K562 (cell line): ENCODE data around the gene SULT6B1. TPM values are rescaled to one million over a fixed set of nuclear protein-coding genes. Genes with fewer than 3 reads are reported as not detected.
A peak's percentile ranks its signal among the peaks of the same experiment; 100 is the strongest.

Source experiments
- ATAC-seq: fragments of 200-7000 bp; cut with Tn5 transposase; 3 replicates; pipeline ENCODE4 v1.9.1; 2020; ENCODE audit warnings: moderate library complexity
- BruUV-seq: library from RNA; stranded (reverse); fragments of 400-500 nt; replicated peaks from 2 replicates; lab custom pipeline; 2021; lab: Mats Ljungman, UMichigan
- CTCF ChIA-PET: fragments of 300-600 bp; formaldehyde crosslinking; extraction: SDS; loops from one replicate; lab custom pipeline; 2021; ENCODE audit warnings: low intra/inter-chr PET ratio; lab: Yijun Ruan, JAX
- POLR2A ChIA-PET: fragments of 300-600, 350-650 bp; sonication (Branson Sonifier 250); formaldehyde crosslinking; extraction: SDS; loops from one replicate; lab custom pipeline; 2021; ENCODE audit warnings: antibody characterized with exemption, inconsistent platforms; lab: Yijun Ruan, JAX
- DNase-seq, 4 experiments: peaks; one replicate each; pipeline versions ENCODE4 v3.0.0 to v3.0.0-alpha.2; 2011 to 2018; ENCODE audit warnings: low spot score in 3 of 4, mixed read lengths in 3 of 4; ENCODE audit errors: extremely low read depth in 1 of 4
- FAIRE-seq: peaks from 2 replicates; lab custom pipeline; 2011; peaks lifted over from hg19 to GRCh38; lab: Jason Lieb, UNC
- H2AFZ ChIP-seq: 2 replicates; pipeline ENCODE4 v1.6.0; 2011; ENCODE audit warnings: low read depth, low read length, control low read depth, inconsistent platforms
- H3K27ac ChIP-seq: fragments of 200-600 bp; 3 replicates; pipeline ENCODE4 v1.8.0; 2011; ENCODE audit warnings: low read depth, mild to moderate bottlenecking, control low read depth, inconsistent platforms, low read length, moderate library complexity, mixed read lengths; ENCODE audit errors: extremely low read depth
- H3K27me3 ChIP-seq, 2 experiments: fragments of 300-600 bp in 1 of 2; 2 replicates in 1 of 2; 3 replicates in 1 of 2; pipeline versions ENCODE4 v1.6.0 to v1.8.0; 2011; ENCODE audit warnings: inconsistent platforms in 2 of 2, low read length in 2 of 2, mild to moderate bottlenecking in 1 of 2, mixed read lengths in 1 of 2, moderate library complexity in 1 of 2; ENCODE audit not compliant: control insufficient read depth in 2 of 2, insufficient read depth in 2 of 2
- H3K36me3 ChIP-seq: fragments of 300-600 bp; 3 replicates; pipeline ENCODE4 v1.8.0; 2011; ENCODE audit warnings: mild to moderate bottlenecking, low read length, inconsistent platforms; ENCODE audit not compliant: control insufficient read depth, insufficient read depth
- H3K4me1 ChIP-seq, 2 experiments: fragments of 200-600 bp in 1 of 2; replicated peaks in 1 of 2; 2 replicates in 1 of 2; 3 replicates in 1 of 2; pipeline versions ENCODE4 v1.5.1 to v1.8.0; 2011; ENCODE audit warnings: inconsistent platforms in 2 of 2, low read length in 2 of 2, mild to moderate bottlenecking in 1 of 2, mixed read lengths in 1 of 2, moderate library complexity in 1 of 2; ENCODE audit not compliant: control insufficient read depth in 2 of 2, insufficient read depth in 2 of 2
- H3K4me2 ChIP-seq: 2 replicates; pipeline ENCODE4 v1.6.1; 2011; ENCODE audit warnings: low read length, control low read depth, inconsistent platforms, mixed read lengths; ENCODE audit not compliant: insufficient read depth
- H3K4me3 ChIP-seq: fragments of 200-600 bp; sonication (generic), shearing (Covaris generic); 2 replicates; pipeline ENCODE4 v1.5.1; 2016; ENCODE audit warnings: control low read depth, inconsistent platforms
- H3K79me2 ChIP-seq: fragments of 200-600 bp; 3 replicates; pipeline ENCODE4 v1.8.0; 2011; ENCODE audit warnings: low read length, inconsistent platforms; ENCODE audit not compliant: control insufficient read depth, insufficient read depth
- H3K9ac ChIP-seq, 2 experiments: 2 replicates each; pipeline versions ENCODE4 v1.6.0 to v1.6.1; 2011; ENCODE audit warnings: low read depth in 2 of 2, low read length in 2 of 2, control low read depth in 1 of 2, inconsistent platforms in 1 of 2, mild to moderate bottlenecking in 1 of 2, mixed read lengths in 1 of 2; ENCODE audit not compliant: insufficient read depth in 1 of 2
- H3K9me1 ChIP-seq: one replicate; pipeline ENCODE4 v1.6.0; 2011; ENCODE audit warnings: inconsistent platforms, mild to moderate bottlenecking, low read length, moderate library complexity; ENCODE audit not compliant: control insufficient read depth, insufficient read depth
- H3K9me3 ChIP-seq: replicated peaks from 2 replicates; pipeline ENCODE4 v1.5.1; 2011; ENCODE audit warnings: low read depth, low read length, inconsistent platforms; ENCODE audit not compliant: control insufficient read depth, insufficient read depth
- H4K20me1 ChIP-seq: replicated peaks from 2 replicates; pipeline ENCODE4 v1.6.1; 2011; ENCODE audit warnings: low read length, inconsistent platforms, mixed read lengths; ENCODE audit not compliant: control insufficient read depth, insufficient read depth
- CEBPG ChIP-seq, 3 experiments: fragments of 200-800 bp in 1 of 3; sonication (Bioruptor generic) in 1 of 3; sonication (generic) in 1 of 3; formaldehyde crosslinking in 1 of 3; IDR thresholded peaks in 2 of 3; conservative IDR thresholded peaks in 1 of 3; 2 replicates each; pipeline versions ENCODE4 v1.6.1 to v1.8.0; 2016 to 2022; ENCODE audit warnings: missing compliant biosample characterization in 2 of 3, missing genetic modification characterization in 2 of 3, mild to moderate bottlenecking in 1 of 3, missing genetic modification reagents in 1 of 3
- GATA2 ChIP-seq: sonication (generic); formaldehyde crosslinking; IDR thresholded peaks from 2 replicates; pipeline ENCODE4 v1.4.0; 2020; ENCODE audit warnings: mild to moderate bottlenecking, missing genetic modification reagents
- GTF2F1 ChIP-seq: IDR thresholded peaks from 2 replicates; pipeline ENCODE4 v1.6.1; 2011; ENCODE audit warnings: low read depth, low read length, improper control_type of control experiment
- HDAC8 ChIP-seq: fragments of 450-650 bp; IDR thresholded peaks from 2 replicates; pipeline ENCODE4 v1.6.1; 2016; ENCODE audit warnings: mild to moderate bottlenecking, missing genetic modification characterization, moderate library complexity, missing compliant biosample characterization
- MIER1 ChIP-seq: fragments of 450-650 bp; IDR thresholded peaks from 2 replicates; pipeline ENCODE4 v1.6.1; 2016; ENCODE audit warnings: antibody characterized with exemption, mild to moderate bottlenecking, low read depth
- NCOA4 ChIP-seq: fragments of 450-650 bp; IDR thresholded peaks from 2 replicates; pipeline ENCODE4 v1.6.1; 2018; ENCODE audit warnings: mild to moderate bottlenecking; ENCODE audit not compliant: partially characterized antibody
- RAD21 ChIP-seq, 2 experiments: fragments of 250-450 bp in 1 of 2; fragments of 450-650 bp in 1 of 2; sonication (Bioruptor Pico) in 1 of 2; formaldehyde crosslinking in 1 of 2; IDR thresholded peaks in 1 of 2; conservative IDR thresholded peaks in 1 of 2; 2 replicates each; pipeline versions ENCODE4 v1.4.0 to v1.8.0; 2020 to 2022; ENCODE audit warnings: mild to moderate bottlenecking in 2 of 2, moderate library complexity in 1 of 2
- ZNF121 ChIP-seq: sonication (generic); formaldehyde crosslinking; conservative IDR thresholded peaks from 2 replicates; pipeline ENCODE4 v1.8.0; 2022; ENCODE audit warnings: missing genetic modification reagents
- ZNF408 ChIP-seq: fragments of 250-450 bp; sonication (Bioruptor Pico); IDR thresholded peaks from 2 replicates; pipeline ENCODE4 v1.4.0; 2020; ENCODE audit warnings: low read depth, mild to moderate bottlenecking, moderate library complexity
- WGBS: fragments of 100-300 bp; shearing (Covaris generic); methylation state at CpG from one replicate; pipeline ENCODE4 v1.1.6; 2016; ENCODE audit warnings: low coverage, mixed read lengths; ENCODE audit not compliant: insufficient coverage; ENCODE audit errors: missing lambda C conversion rate; 5-methylcytosine and 5-hydroxymethylcytosine counted together
- in situ Hi-C: fragments of 300-500 bp; cut with MboI; formaldehyde crosslinking; loops from 4 replicates; pipeline ENCODE4 v1.15.0; 2018; ENCODE audit warnings: inconsistent platforms, mixed read lengths
- intact Hi-C: fragments of 100-400 bp; cut with micrococcal nuclease; formaldehyde crosslinking; loops from 2 replicates; pipeline ENCODE4 v1.14.2; 2022
- polyA plus RNA-seq, 8 experiments: library from polyadenylated mRNA; depleted of rRNA in 4 of 8; stranded (reverse) in 5 of 8; unstranded in 3 of 8; fragments of >200 nt; fragmentation: Nextera tagmentation in 2 of 8; fragmentation: Illumina TruSeq in 1 of 8; extraction: Ambion mirVana in 2 of 8; extraction: Trizol in 1 of 8; gene quantifications; 2 replicates each; pipeline versions ENCODE4 v1.2.1 to v1.2.3, GENCODE V29; 2011 to 2014; ENCODE audit warnings: inconsistent platforms in 1 of 8, missing spikeins in 1 of 8
- total RNA-seq, 7 experiments: library from RNA; depleted of rRNA in 6 of 7; stranded (reverse); fragments of >200 nt in 6 of 7; fragmentation: Illumina TruSeq in 2 of 7; extraction: Trizol in 2 of 7; gene quantifications; 2 replicates each; pipeline versions ENCODE4 v1.2.1 to v1.2.3, GENCODE V29; 2011 to 2021; ENCODE audit warnings: low replicate concordance in 1 of 7
- TF ChIP-seq, protein P1 (sequence below): fragments of 250-450 bp; sonication (Bioruptor Pico); IDR thresholded peaks from 2 replicates; pipeline ENCODE4 v1.6.1; 2021; ENCODE audit warnings: mild to moderate bottlenecking
- TF ChIP-seq, protein P2 (sequence below), 2 experiments: fragments of 450-650 bp; formaldehyde crosslinking in 1 of 2; IDR thresholded peaks; 2 replicates each; pipeline versions ENCODE4 v1.4.0 to v1.6.1; 2014 to 2020; ENCODE audit warnings: mild to moderate bottlenecking in 2 of 2, borderline replicate concordance in 1 of 2, low read depth in 1 of 2

The SULT6B1 gene
- total and polyA plus RNA-seq, 9 of the 15 experiments (the other 6 are each of a cell fraction or from before 2014, with no cell fraction given), result not detected

DNA sequence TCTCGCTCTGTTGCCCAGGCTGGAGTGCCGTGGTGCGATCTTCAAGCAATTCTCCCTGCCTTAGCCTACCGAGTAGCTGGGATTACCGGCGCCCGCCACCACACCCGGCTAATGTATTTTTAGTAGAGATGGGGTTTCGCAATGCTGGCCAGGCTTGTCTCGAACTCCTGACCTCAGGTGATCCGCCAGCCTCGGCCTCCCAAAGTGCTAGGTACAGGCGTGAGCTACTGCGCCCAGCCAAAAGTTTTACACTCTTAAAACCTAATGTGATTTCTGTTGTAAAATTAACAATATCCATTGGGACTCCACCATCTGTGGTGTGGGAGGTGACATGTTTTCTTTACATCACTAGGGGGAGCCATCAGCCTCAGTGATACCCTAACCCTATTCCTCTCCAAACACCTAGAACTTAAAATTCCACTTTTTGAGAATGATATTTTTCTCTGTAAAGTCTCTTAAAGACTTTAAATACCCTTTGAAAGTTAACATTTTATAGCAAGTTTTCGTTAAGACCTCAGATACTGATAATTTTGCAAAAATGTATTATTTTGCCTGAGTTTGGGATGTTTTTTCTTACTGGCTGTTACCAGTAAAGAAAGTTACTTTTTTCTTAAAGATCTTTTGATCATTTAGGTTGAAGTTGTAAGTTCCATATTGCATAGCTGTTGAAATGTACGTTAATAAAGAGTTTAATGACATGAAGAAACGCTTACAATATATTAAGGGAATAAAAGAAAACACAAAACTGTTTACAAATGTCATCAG is 20.1 kb downstream of the SULT6B1 start:
- Histone ChIP-seq H3K27me3 (no peaks in the 10 kb centered on the region), H3K36me3 (no peaks in the 10 kb centered on the region), H3K9ac (0 out of 4 replicates have a peak overlapping the region, but pooled peaks of 1 of the 2 experiments have one; percentile 12), H3K9me1 (no peaks in the 10 kb centered on the region), H3K27ac (no peak overlapping the region), H3K79me2 (no peaks in the 10 kb centered on the region), H4K20me1 (no peaks in the 10 kb centered on the region), H3K4me3 (no peak overlapping the region), H2AFZ (0 out of 2 replicates have a peak overlapping the region, but pooled peaks have one; percentile 7), H3K4me2 (no peak overlapping the region), H3K9me3 (peaks cover 8% of the 10 kb centered on the region), H3K4me1 (no peaks in the 10 kb centered on the region)
- 26% methylated on average over 17 of the region's 17 CpGs for WGBS
- ChIA-PET POLR2A (interaction anchor here (1.2 kb wide), 1 partner anchor 28 kb away, joined by 3 read pairs; the partner anchor contains the start of gene CEBPZOS), CTCF (no interaction called here)
- BruUV-seq, result no TSS peak
- intact Hi-C loops, result loop anchor here (5.0 to 10.0 kb wide), 4 partner anchors 114 to 706 kb away; no protein-coding TSS in a partner anchor
- ATAC-seq, result peak; percentile 99
- in situ Hi-C loops, result no loop called here
- DNase-seq, result peak; percentile 61 to 74 (median 64)
- peak; percentile 81 for FAIRE-seq
- TF ChIP-seq HDAC8 (tag), result no peak
- TF ChIP-seq, protein P1, sequence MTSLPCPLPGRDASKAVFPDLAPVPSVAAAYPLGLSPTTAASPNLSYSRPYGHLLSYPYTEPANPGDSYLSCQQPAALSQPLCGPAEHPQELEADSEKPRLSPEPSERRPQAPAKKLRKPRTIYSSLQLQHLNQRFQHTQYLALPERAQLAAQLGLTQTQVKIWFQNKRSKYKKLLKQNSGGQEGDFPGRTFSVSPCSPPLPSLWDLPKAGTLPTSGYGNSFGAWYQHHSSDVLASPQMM (CRISPR knock-in tag), result no peak
- TF ChIP-seq ZNF408, result no peak
- TF ChIP-seq, protein P2, sequence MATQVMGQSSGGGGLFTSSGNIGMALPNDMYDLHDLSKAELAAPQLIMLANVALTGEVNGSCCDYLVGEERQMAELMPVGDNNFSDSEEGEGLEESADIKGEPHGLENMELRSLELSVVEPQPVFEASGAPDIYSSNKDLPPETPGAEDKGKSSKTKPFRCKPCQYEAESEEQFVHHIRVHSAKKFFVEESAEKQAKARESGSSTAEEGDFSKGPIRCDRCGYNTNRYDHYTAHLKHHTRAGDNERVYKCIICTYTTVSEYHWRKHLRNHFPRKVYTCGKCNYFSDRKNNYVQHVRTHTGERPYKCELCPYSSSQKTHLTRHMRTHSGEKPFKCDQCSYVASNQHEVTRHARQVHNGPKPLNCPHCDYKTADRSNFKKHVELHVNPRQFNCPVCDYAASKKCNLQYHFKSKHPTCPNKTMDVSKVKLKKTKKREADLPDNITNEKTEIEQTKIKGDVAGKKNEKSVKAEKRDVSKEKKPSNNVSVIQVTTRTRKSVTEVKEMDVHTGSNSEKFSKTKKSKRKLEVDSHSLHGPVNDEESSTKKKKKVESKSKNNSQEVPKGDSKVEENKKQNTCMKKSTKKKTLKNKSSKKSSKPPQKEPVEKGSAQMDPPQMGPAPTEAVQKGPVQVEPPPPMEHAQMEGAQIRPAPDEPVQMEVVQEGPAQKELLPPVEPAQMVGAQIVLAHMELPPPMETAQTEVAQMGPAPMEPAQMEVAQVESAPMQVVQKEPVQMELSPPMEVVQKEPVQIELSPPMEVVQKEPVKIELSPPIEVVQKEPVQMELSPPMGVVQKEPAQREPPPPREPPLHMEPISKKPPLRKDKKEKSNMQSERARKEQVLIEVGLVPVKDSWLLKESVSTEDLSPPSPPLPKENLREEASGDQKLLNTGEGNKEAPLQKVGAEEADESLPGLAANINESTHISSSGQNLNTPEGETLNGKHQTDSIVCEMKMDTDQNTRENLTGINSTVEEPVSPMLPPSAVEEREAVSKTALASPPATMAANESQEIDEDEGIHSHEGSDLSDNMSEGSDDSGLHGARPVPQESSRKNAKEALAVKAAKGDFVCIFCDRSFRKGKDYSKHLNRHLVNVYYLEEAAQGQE (IDR thresholded peaks at IDR 0.05; ENCODE audit: borderline replicate concordance), result peak; percentile 39; the same call in 1 of the 2 replicates
- TF ChIP-seq, protein P2 (CRISPR knock-in tag; IDR thresholded peaks at IDR 0.05; ENCODE audit: low read depth), result no peak
- TF ChIP-seq RAD21 (CRISPR knock-in tag; conservative IDR thresholded peaks at IDR 0.05 in 1 of 2, IDR thresholded peaks at IDR 0.05 in 1 of 2), result peak; percentile 13 to 69; a peak in 2 of 4 replicates
- no peak for TF ChIP-seq MIER1
- TF ChIP-seq CEBPG (CRISPR knock-in tag; IDR thresholded peaks at IDR 0.05), result no peak
- peak; percentile 9 to 84; a peak in 3 of 4 replicates for TF ChIP-seq CEBPG (tag; conservative IDR thresholded peaks at IDR 0.05 in 1 of 2, IDR thresholded peaks at IDR 0.05 in 1 of 2)
- 0 out of 2 replicates have a peak, but pooled peaks have one; percentile 8 for TF ChIP-seq ZNF121 (CRISPR knock-in tag)
- no peak for TF ChIP-seq GATA2
- no peak for TF ChIP-seq GTF2F1
- TF ChIP-seq NCOA4, result no peak
